ENCODE results near the gene GDF11. TPM values are rescaled to one million over a fixed set of nuclear protein-coding genes. Genes with fewer than 3 reads are reported as not detected.
A peak's percentile ranks its signal among the peaks of the same experiment; 100 is the strongest.

GDF11 gene
- total and polyA plus RNA-seq, 2 of the 8 experiments (the other 6 are each of a cell fraction or from before 2014, with no cell fraction given): 12.1 to 15.1 TPM

GRCh38 chr12:55729819-55730818, 12.8 kb upstream of the GDF11 start (continued):
- no peak for TF ChIP-seq ATF2 (IDR thresholded peaks at IDR 0.05; ENCODE audit: low read length)
- no peak for TF ChIP-seq RBBP5 (IDR thresholded peaks at IDR 0.05; ENCODE audit: borderline replicate concordance, low read depth, low read length)
- no peak for TF ChIP-seq RNF2 (IDR thresholded peaks at IDR 0.05; ENCODE audit: borderline replicate concordance, low read depth, low read length, missing control alignments, poor library complexity, severe bottlenecking)
- TF ChIP-seq PHF8 (conservative IDR thresholded peaks at IDR 0.05; ENCODE audit: low read depth, low read length): no peak
- no peak for TF ChIP-seq JUN (IDR thresholded peaks at IDR 0.05; ENCODE audit: low read depth, low read length)
- TF ChIP-seq TCF12 (IDR thresholded peaks at IDR 0.05; ENCODE audit: low read depth, low read length): no peak
- no peak for TF ChIP-seq CHD2 (IDR thresholded peaks at IDR 0.05; ENCODE audit: low read length)
- no peak for TF ChIP-seq FOSL1 (IDR thresholded peaks at IDR 0.05; ENCODE audit: insufficient read depth, low read depth, low read length)
- no peak for TF ChIP-seq SRF (IDR thresholded peaks at IDR 0.05; ENCODE audit: low read depth, low read length)
- TF ChIP-seq GTF2F1 (IDR thresholded peaks at IDR 0.05; ENCODE audit: borderline replicate concordance, low read depth, low read length): no peak
- TF ChIP-seq TBP (IDR thresholded peaks at IDR 0.05; ENCODE audit: low read depth, low read length): peak; percentile 12; the same call in 1 of the 2 replicates
- TF ChIP-seq CHD1 (IDR thresholded peaks at IDR 0.05; ENCODE audit: low read depth, low read length): no peak
- TF ChIP-seq SIN3A (conservative IDR thresholded peaks at IDR 0.05 in 1 of 2, IDR thresholded peaks at IDR 0.05 in 1 of 2; ENCODE audit: low read depth in 1 of 2, low read length in 2 of 2): no peak
- peak; percentile 15; the same call in 1 of the 2 replicates for TF ChIP-seq POLR2AphosphoS5 (IDR thresholded peaks at IDR 0.05; ENCODE audit: low read depth, low read length)
- no peak for TF ChIP-seq ZNF274 (IDR thresholded peaks at IDR 0.05; ENCODE audit: borderline replicate concordance, extremely low read depth, low read length)
- TF ChIP-seq CTBP2 (IDR thresholded peaks at IDR 0.05; ENCODE audit: borderline replicate concordance, insufficient read depth, insufficient read length, low read length): no peak
- TF ChIP-seq NANOG (IDR thresholded peaks at IDR 0.05; ENCODE audit: insufficient read depth, low read depth, low read length, poor library complexity, severe bottlenecking): no peak

Measured in H1 (cell line).